ENCODE data around the gene TRPC3.

TRPC3 gene

GRCh38 chr4:121958777-121959176 is 6.9 kb upstream of the TRPC3 start:
- Histone ChIP-seq H3K4me3 (no peak overlapping the region), H3K9ac (ENCODE audit: insufficient read length) (no peak overlapping the region), H3K9me3 (ENCODE audit: low read depth, low read length) (no peaks in the 10 kb centered on the region), H3K27ac (no peak overlapping the region), H3K36me3 (ENCODE audit: insufficient read depth, low read length) (no peaks in the 10 kb centered on the region)
- TF ChIP-seq FOXP2 (optimal IDR thresholded peaks at IDR 0.05; ENCODE audit: control extremely low read depth, extremely low read length, insufficient read depth) (no peak), EZH2 (IDR thresholded peaks at IDR 0.05) (no peak), POLR2AphosphoS5 (IDR thresholded peaks at IDR 0.05; ENCODE audit: borderline replicate concordance, low read depth, low read length) (no peak)
- no peak for DNase-seq (ENCODE audit: low read depth, low spot score)

- H3K27ac ChIP-seq = no peak overlapping the region
- no peaks in the 10 kb centered on the region for H3K9me3 ChIP-seq (ENCODE audit: low read depth, low read length)
- no peak for DNase-seq (ENCODE audit: low read depth, low spot score)
- no peaks in the 10 kb centered on the region for H3K36me3 ChIP-seq (ENCODE audit: insufficient read depth, low read length)
- H3K9ac ChIP-seq (ENCODE audit: insufficient read length) = no peak overlapping the region
- TF ChIP-seq FOXP2 (optimal IDR thresholded peaks at IDR 0.05; ENCODE audit: control extremely low read depth, extremely low read length, insufficient read depth) (no peak), EZH2 (IDR thresholded peaks at IDR 0.05) (no peak), POLR2AphosphoS5 (IDR thresholded peaks at IDR 0.05; ENCODE audit: borderline replicate concordance, low read depth, low read length) (no peak)
- no peak overlapping the region for H3K4me3 ChIP-seq
These were observed 5.4 kb upstream of the TRPC3 start for GRCh38 chr4:121957266-121957665.

GRCh38 chr4:121953860-121954259 is 2.0 kb upstream of the TRPC3 start:
- TF ChIP-seq POLR2AphosphoS5 (IDR thresholded peaks at IDR 0.05; ENCODE audit: borderline replicate concordance, low read depth, low read length) (no peak), FOXP2 (optimal IDR thresholded peaks at IDR 0.05; ENCODE audit: control extremely low read depth, extremely low read length, insufficient read depth) (no peak), EZH2 (IDR thresholded peaks at IDR 0.05) (no peak)
- Histone ChIP-seq H3K9me3 (ENCODE audit: low read depth, low read length) (no peaks in the 10 kb centered on the region), H3K9ac (ENCODE audit: insufficient read length) (no peak overlapping the region), H3K27ac (no peak overlapping the region), H3K36me3 (ENCODE audit: insufficient read depth, low read length) (no peaks in the 10 kb centered on the region), H3K4me3 (no peak overlapping the region)
- no peak for DNase-seq (ENCODE audit: low read depth, low spot score)

GRCh38 chr4:121952290-121952689 is 430 bp upstream of the TRPC3 start:
- Histone ChIP-seq H3K27ac (no peak overlapping the region), H3K9ac (ENCODE audit: insufficient read length) (no peak overlapping the region), H3K9me3 (ENCODE audit: low read depth, low read length) (no peaks in the 10 kb centered on the region), H3K4me3 (peak overlapping the region; percentile 88), H3K36me3 (ENCODE audit: insufficient read depth, low read length) (no peaks in the 10 kb centered on the region)
- DNase-seq (ENCODE audit: low read depth, low spot score) = no peak
- TF ChIP-seq FOXP2 (optimal IDR thresholded peaks at IDR 0.05; ENCODE audit: control extremely low read depth, extremely low read length, insufficient read depth) (no peak), EZH2 (IDR thresholded peaks at IDR 0.05) (no peak), POLR2AphosphoS5 (IDR thresholded peaks at IDR 0.05; ENCODE audit: borderline replicate concordance, low read depth, low read length) (no peak)

GRCh38 chr4:121950680-121951520 is 960 bp downstream of the TRPC3 start:
- Histone ChIP-seq H3K4me3 (peak overlapping the region; percentile 88), H3K9me3 (ENCODE audit: low read depth, low read length) (no peaks in the 10 kb centered on the region), H3K9ac (ENCODE audit: insufficient read length) (no peak overlapping the region), H3K27ac (no peak overlapping the region), H3K36me3 (ENCODE audit: insufficient read depth, low read length) (no peaks in the 10 kb centered on the region)
- DNase-seq (ENCODE audit: low read depth, low spot score) = no peak
- no peak for TF ChIP-seq POLR2AphosphoS5 (IDR thresholded peaks at IDR 0.05; ENCODE audit: borderline replicate concordance, low read depth, low read length)

GRCh38 chr4:121950212-121950679 is 1.6 kb downstream of the TRPC3 start:
- H3K36me3 ChIP-seq (ENCODE audit: insufficient read depth, low read length) = no peaks in the 10 kb centered on the region
- H3K27ac ChIP-seq = no peak overlapping the region
- TF ChIP-seq FOXP2 (optimal IDR thresholded peaks at IDR 0.05; ENCODE audit: control extremely low read depth, extremely low read length, insufficient read depth) (no peak), POLR2AphosphoS5 (IDR thresholded peaks at IDR 0.05; ENCODE audit: borderline replicate concordance, low read depth, low read length) (no peak), EZH2 (IDR thresholded peaks at IDR 0.05) (no peak)
- H3K9me3 ChIP-seq (ENCODE audit: low read depth, low read length) = no peaks in the 10 kb centered on the region
- H3K4me3 ChIP-seq = peak overlapping the region; percentile 88
- no peak for DNase-seq (ENCODE audit: low read depth, low spot score)
- no peak overlapping the region for H3K9ac ChIP-seq (ENCODE audit: insufficient read length)

GRCh38 chr4:121946644-121947043 is 5.2 kb downstream of the TRPC3 start:
- no peak overlapping the region for H3K27ac ChIP-seq
- TF ChIP-seq EZH2 (IDR thresholded peaks at IDR 0.05) = no peak
- no peak for TF ChIP-seq FOXP2 (optimal IDR thresholded peaks at IDR 0.05; ENCODE audit: control extremely low read depth, extremely low read length, insufficient read depth)
- no peak for TF ChIP-seq POLR2AphosphoS5 (IDR thresholded peaks at IDR 0.05; ENCODE audit: borderline replicate concordance, low read depth, low read length)
- no peak overlapping the region for H3K4me3 ChIP-seq
- H3K36me3 ChIP-seq (ENCODE audit: insufficient read depth, low read length) = no peaks in the 10 kb centered on the region
- no peak overlapping the region for H3K9ac ChIP-seq (ENCODE audit: insufficient read length)
- no peak for DNase-seq (ENCODE audit: low read depth, low spot score)
- no peaks in the 10 kb centered on the region for H3K9me3 ChIP-seq (ENCODE audit: low read depth, low read length)

GRCh38 chr4:121943941-121944340 is 7.9 kb downstream of the TRPC3 start:
- H3K27ac ChIP-seq = no peak overlapping the region
- DNase-seq (ENCODE audit: low read depth, low spot score) = no peak
- no peak overlapping the region for H3K4me3 ChIP-seq
- H3K36me3 ChIP-seq (ENCODE audit: insufficient read depth, low read length) = no peaks in the 10 kb centered on the region
- TF ChIP-seq EZH2 (IDR thresholded peaks at IDR 0.05) (no peak), POLR2AphosphoS5 (IDR thresholded peaks at IDR 0.05; ENCODE audit: borderline replicate concordance, low read depth, low read length) (no peak), FOXP2 (optimal IDR thresholded peaks at IDR 0.05; ENCODE audit: control extremely low read depth, extremely low read length, insufficient read depth) (no peak)
- no peak overlapping the region for H3K9ac ChIP-seq (ENCODE audit: insufficient read length)
- H3K9me3 ChIP-seq (ENCODE audit: low read depth, low read length) = no peaks in the 10 kb centered on the region

Data from SK-N-MC (cell line).